A673 (cell line): ENCODE data around the gene GGT1. TPM values are rescaled to one million over a fixed set of nuclear protein-coding genes. Genes with fewer than 3 reads are reported as not detected.
A peak's percentile ranks its signal among the peaks of the same experiment; 100 is the strongest.
"Not testable (repeated sequence)": the region's sequence is repeated elsewhere in the genome, so short reads cannot be mapped to it uniquely, and the experiment has no call there.

Experiments used
- BruUV-seq: library from RNA; stranded (reverse); fragments of 400-500 nt; replicated peaks from 2 replicates; lab custom pipeline; 2021; lab: Mats Ljungman, UMichigan
- CTCF ChIA-PET: fragments of 300-600 bp; sonication (Branson Sonifier 250); formaldehyde crosslinking; loops from one replicate; lab custom pipeline; 2022; ENCODE audit warnings: antibody characterized with exemption; lab: Charles Lee
- POLR2A ChIA-PET: fragments of 300-600 bp; sonication (Branson Sonifier 250); formaldehyde crosslinking; loops from one replicate; lab custom pipeline; 2022; ENCODE audit warnings: antibody characterized with exemption; ENCODE audit not compliant: low non-redundant PET; lab: Charles Lee
- DNase-seq: peaks from one replicate; pipeline ENCODE4 v3.0.0-alpha.2; 2015; ENCODE audit warnings: low spot score
- H3K27ac ChIP-seq: fragments of 200-600 bp; sonication (generic); 2 replicates; pipeline ENCODE4 v1.5.1; 2016; ENCODE audit warnings: mixed run types, low read depth, mild to moderate bottlenecking, mixed read lengths, antibody characterized with exemption, low read length; ENCODE audit not compliant: poor library complexity, severe bottlenecking
- H3K27me3 ChIP-seq: fragments of 200-600 bp; sonication (generic); replicated peaks from 2 replicates; pipeline ENCODE4 v1.6.1; 2017; ENCODE audit warnings: mixed run types, low read depth, mild to moderate bottlenecking, mixed read lengths, antibody characterized with exemption, low read length; ENCODE audit not compliant: insufficient read depth, poor library complexity
- H3K36me3 ChIP-seq: fragments of 200-600 bp; sonication (generic); 2 replicates; pipeline ENCODE4 v1.6.1; 2016; ENCODE audit warnings: mixed run types, mild to moderate bottlenecking, mixed read lengths, antibody characterized with exemption, low read length; ENCODE audit not compliant: insufficient read depth, poor library complexity, severe bottlenecking
- H3K4me1 ChIP-seq: fragments of 200-600 bp; sonication (generic); 2 replicates; pipeline ENCODE4 v1.6.1; 2017; ENCODE audit warnings: mixed run types, mild to moderate bottlenecking, mixed read lengths, antibody characterized with exemption, low read length; ENCODE audit not compliant: insufficient read depth, poor library complexity, severe bottlenecking
- H3K4me3 ChIP-seq: fragments of 200-600 bp; sonication (generic); 2 replicates; pipeline ENCODE4 v1.5.1; 2016; ENCODE audit warnings: low read depth, mixed run types, mild to moderate bottlenecking, mixed read lengths, low read length; ENCODE audit not compliant: poor library complexity, severe bottlenecking
- H3K9me3 ChIP-seq: fragments of 200-600 bp; sonication (generic); 2 replicates; pipeline ENCODE4 v1.6.1; 2016; ENCODE audit warnings: mixed run types, low read depth, mild to moderate bottlenecking, mixed read lengths, antibody characterized with exemption, low read length; ENCODE audit not compliant: poor library complexity, severe bottlenecking
- intact Hi-C: fragments of 100-400 bp; cut with micrococcal nuclease; formaldehyde crosslinking; loops from one replicate; pipeline ENCODE4 v1.10.0; 2022; ENCODE audit not compliant: unreplicated experiment
- total RNA-seq: library from RNA; stranded (reverse); gene quantifications from 2 replicates; pipeline ENCODE4 v1.2.3, GENCODE V29; 2021
- TF ChIP-seq, protein P1 (sequence below): fragments of 300-800, 200-600 bp; sonication (generic); conservative IDR thresholded peaks from 2 replicates; pipeline ENCODE4 v1.5.1; 2017; ENCODE audit warnings: low read depth, mild to moderate bottlenecking, antibody characterized with exemption, low read length, moderate library complexity, mixed read lengths

Gene GGT1
- total RNA-seq, 1 experiment from 2014 or later = 3.3 TPM

DNA sequence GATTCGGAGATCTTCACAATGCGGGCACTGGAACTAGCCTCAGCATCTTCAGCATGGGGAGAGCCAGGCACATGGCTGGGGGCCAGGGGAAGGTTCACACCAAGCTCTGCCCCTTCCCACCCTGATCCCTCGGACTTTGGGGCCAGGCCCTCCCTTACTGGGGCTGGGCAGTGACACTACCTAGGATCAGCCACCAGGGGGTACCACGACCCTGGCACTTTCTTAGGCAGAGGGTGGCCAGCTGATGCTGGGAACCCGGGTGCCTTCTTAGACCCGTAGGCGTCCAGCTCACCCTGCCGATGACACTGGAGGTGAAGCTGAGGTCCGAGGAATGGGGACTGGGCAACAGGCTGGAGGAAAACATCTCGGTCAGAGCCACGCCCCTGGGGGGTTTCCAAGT, 26.1 kb downstream of the GGT1 start:
- BruUV-seq, H3K9me3 ChIP-seq, POLR2A ChIA-PET, H3K4me3 ChIP-seq, H3K27me3 ChIP-seq, intact Hi-C loops, H3K27ac ChIP-seq, CTCF ChIA-PET, H3K36me3 ChIP-seq, H3K4me1 ChIP-seq: not testable (repeated sequence)
- TF ChIP-seq, protein P1, sequence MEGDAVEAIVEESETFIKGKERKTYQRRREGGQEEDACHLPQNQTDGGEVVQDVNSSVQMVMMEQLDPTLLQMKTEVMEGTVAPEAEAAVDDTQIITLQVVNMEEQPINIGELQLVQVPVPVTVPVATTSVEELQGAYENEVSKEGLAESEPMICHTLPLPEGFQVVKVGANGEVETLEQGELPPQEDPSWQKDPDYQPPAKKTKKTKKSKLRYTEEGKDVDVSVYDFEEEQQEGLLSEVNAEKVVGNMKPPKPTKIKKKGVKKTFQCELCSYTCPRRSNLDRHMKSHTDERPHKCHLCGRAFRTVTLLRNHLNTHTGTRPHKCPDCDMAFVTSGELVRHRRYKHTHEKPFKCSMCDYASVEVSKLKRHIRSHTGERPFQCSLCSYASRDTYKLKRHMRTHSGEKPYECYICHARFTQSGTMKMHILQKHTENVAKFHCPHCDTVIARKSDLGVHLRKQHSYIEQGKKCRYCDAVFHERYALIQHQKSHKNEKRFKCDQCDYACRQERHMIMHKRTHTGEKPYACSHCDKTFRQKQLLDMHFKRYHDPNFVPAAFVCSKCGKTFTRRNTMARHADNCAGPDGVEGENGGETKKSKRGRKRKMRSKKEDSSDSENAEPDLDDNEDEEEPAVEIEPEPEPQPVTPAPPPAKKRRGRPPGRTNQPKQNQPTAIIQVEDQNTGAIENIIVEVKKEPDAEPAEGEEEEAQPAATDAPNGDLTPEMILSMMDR = peak; percentile 40
- DNase-seq = peak; percentile 18

DNA sequence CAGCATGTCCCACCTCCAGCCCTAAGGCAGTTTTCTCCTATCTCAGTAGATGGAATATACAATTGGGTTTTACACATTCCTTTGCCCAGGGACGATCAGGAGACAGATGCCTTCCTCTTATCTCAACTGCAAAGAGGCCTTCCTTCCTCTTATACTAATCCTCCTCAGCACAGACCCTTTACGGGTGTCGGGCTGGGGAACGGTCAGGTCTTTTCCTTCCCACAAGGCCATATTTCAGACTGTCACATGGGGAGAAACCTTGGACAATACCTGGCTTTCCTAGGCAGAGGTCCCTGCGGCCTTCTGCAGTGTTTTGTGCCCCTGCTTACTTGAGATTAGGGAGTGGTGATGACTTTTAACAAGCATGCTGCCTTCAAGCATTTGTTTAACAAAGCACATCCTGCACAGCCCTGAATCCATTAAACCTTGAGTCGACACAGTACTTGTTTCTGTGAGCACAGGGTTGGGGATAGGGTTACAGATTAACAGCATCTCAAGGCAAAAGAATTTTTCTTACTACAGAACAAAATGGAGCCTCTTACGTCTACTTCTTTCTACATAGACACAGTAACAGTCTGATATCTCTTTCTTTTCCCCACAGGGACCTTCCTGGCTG, 27.9 kb downstream of the GGT1 start:
- H3K4me3 ChIP-seq, H3K36me3 ChIP-seq, CTCF ChIA-PET, H3K27me3 ChIP-seq, H3K4me1 ChIP-seq, H3K9me3 ChIP-seq, BruUV-seq, H3K27ac ChIP-seq, POLR2A ChIA-PET, DNase-seq, intact Hi-C loops: not testable (repeated sequence)

DNA sequence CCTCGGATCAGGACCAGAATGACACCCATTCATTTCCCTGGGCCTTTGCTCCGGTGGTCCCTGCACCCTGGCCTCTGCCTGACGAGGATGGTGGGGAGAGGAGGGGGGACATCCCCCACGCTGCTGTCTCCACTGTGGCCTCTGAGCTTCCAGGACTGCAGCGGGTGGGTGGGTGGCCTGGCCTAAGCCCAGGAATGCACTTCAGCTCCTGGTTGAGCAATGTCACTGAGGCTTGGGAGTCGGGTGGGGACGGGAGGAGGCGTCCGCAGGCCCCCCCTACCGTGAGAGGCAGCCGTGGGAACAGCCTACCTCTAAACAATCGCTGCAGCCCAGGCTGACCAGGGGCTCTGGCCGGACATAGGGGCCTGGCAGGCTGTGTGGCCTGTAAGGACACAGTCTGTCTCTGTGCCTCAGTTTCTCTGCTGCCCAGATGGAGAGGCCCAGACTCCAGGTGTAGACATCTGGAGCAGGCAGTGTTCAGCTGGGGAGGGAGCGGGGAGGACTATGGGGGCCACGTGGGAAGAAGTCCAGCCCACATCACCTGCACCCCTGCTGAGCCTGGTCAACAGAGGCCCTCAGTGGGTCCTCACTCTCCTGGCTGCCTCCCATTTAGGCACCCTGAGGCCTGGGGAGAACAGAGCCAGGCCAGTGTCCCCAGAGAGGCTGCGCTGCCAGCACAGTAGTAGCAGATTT, 28.6 kb downstream of the GGT1 start:
- H3K9me3 ChIP-seq, DNase-seq, H3K27ac ChIP-seq, CTCF ChIA-PET, intact Hi-C loops, BruUV-seq, H3K4me1 ChIP-seq, H3K36me3 ChIP-seq, POLR2A ChIA-PET, H3K27me3 ChIP-seq, H3K4me3 ChIP-seq: not testable (repeated sequence)

DNA sequence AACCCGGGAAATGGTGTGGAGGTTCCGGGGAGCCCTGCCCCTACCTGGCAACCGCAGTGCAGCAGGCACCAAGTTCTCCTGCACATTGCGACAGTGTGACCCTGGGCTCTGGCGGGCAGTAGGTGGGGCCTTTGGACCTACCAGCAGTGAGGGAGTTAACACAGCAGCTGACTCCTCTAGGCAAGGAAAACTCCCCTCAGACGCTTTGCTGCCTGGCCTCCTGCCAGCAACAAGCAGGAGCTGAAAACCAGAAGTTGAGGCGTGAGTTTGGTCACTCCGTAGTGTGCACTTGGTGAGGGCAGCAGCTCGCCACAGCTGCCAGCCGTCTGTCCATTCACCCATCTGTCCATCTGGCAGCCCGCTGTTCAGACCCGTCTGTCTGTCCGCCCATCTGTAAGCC, 29.6 kb downstream of the GGT1 start:
- H3K4me1 ChIP-seq, BruUV-seq, intact Hi-C loops, CTCF ChIA-PET, H3K4me3 ChIP-seq, H3K9me3 ChIP-seq, H3K27me3 ChIP-seq, H3K27ac ChIP-seq, H3K36me3 ChIP-seq, POLR2A ChIA-PET, DNase-seq: not testable (repeated sequence)

DNA sequence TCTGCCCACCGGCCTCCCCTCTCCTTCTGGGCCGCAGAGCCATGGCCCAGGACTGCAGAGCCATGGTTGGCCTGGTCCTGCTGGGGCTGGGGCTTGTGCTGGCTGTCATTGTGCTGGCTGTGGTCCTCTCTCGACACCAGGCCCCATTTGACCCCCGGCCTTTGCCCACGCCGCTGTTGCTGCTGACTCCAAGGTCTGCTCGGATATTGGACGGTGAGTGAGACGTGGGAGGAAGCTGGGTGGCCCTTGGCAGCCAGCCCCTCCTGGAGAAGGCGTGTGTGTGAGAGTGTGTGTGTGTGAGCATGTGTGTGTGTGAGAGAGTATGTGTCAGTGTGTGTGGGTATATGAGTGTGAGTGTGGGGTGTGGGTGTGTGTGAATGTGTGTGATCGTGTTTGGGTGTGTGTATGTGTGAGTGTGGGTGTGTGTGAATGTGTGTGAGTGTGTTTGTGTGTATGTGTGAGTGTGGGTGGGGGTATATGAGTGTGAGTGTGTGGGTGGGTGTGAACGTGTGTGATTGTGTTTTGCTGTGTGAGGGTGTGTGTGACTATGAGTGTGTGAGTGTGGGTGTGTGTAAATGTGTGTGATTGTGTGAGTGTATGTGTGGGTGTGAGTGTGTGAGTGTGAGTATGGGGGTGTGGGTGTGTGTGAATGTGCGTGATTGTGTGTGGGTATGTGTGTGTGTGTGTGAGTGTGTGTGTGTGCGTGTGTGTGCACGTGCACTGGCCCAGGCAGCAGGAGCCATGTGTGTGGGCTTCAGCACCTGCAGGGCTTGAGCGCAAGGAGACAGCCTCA, 30.4 kb downstream of the GGT1 start:
- H3K27ac ChIP-seq, BruUV-seq, H3K4me3 ChIP-seq, CTCF ChIA-PET, H3K4me1 ChIP-seq, DNase-seq, intact Hi-C loops, H3K36me3 ChIP-seq, POLR2A ChIA-PET, H3K27me3 ChIP-seq, H3K9me3 ChIP-seq: not testable (repeated sequence)

DNA sequence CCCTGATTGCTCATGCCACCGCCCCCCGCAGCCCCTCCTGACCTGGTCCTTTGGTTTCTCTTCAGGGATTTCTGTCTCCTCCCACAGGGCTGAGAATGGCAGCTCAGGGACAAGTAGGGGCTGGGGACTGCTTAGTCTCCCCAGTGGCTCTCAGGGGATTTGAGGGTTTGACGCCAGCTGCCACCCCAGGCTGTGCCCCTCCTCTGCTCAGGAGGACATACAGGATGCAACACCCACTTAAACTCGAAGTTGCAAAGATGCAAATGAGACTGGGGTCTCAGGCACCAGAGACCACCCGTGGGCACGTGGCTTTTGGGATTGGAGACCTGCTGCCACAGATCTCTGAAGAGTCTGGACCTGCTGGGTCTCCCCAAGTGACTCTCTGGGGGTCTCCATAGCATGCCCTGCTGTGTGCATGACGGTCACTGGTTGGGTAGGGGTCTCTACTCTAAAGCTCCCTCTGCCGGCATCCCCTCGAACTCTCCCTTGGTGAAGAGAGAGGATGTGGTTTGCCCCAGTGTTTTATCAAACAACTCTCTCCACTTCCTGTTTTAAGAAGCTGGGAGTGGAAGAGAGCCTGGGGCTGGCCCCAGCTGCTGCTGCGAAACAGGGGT, 31.9 kb downstream of the GGT1 start:
- H3K9me3 ChIP-seq, H3K4me3 ChIP-seq, H3K27ac ChIP-seq, H3K36me3 ChIP-seq, H3K27me3 ChIP-seq, H3K4me1 ChIP-seq, intact Hi-C loops, CTCF ChIA-PET, BruUV-seq, DNase-seq, POLR2A ChIA-PET: not testable (repeated sequence)
